Neural cell (in vitro differentiated cells): ENCODE data around the gene IGF2BP3.

ENCODE experiments used
- CTCF ChIP-seq: fragments of 450-650 bp; IDR thresholded peaks from 2 replicates; pipeline ENCODE4 v1.5.1; 2014; ENCODE audit warnings: antibody characterized with exemption, mild to moderate bottlenecking, moderate library complexity; ENCODE audit not compliant: poor library complexity, severe bottlenecking
- EP300 ChIP-seq: fragments of 450-650 bp; conservative IDR thresholded peaks from 2 replicates; pipeline ENCODE4 v1.6.1; 2014; ENCODE audit warnings: antibody characterized with exemption, mild to moderate bottlenecking, moderate library complexity; ENCODE audit not compliant: poor library complexity, severe bottlenecking
- POLR2AphosphoS5 ChIP-seq: IDR thresholded peaks from 2 replicates; pipeline ENCODE4 v1.6.1; 2012
- RAD21 ChIP-seq: fragments of 450-650 bp; conservative IDR thresholded peaks from 2 replicates; pipeline ENCODE4 v1.6.1; 2014; ENCODE audit warnings: antibody characterized with exemption, mild to moderate bottlenecking, moderate library complexity

- TF ChIP-seq RAD21 (no peak), CTCF (no peak), POLR2AphosphoS5 (no peak), EP300 (no peak)
These were observed 51.1 kb downstream of the IGF2BP3 start for GRCh38 chr7:23419160-23419559.
